Naive thymus-derived CD4-positive, alpha-beta T cell (primary cell): ENCODE data around the gene COL6A2. TPM values are rescaled to one million over a fixed set of nuclear protein-coding genes. Genes with fewer than 3 reads are reported as not detected.

Experiments
- ATAC-seq: fragments of 150-1000 bp; cut with Tn5 transposase; 2 replicates; pipeline ENCODE4 v1.10.0; 2021; ENCODE audit warnings: mild to moderate bottlenecking, moderate library complexity
- CTCF ChIA-PET: fragments of 350-600 bp; sonication (Branson Sonifier 250); formaldehyde crosslinking; loops from one replicate; lab custom pipeline; 2021; ENCODE audit warnings: antibody characterized with exemption; lab: Charles Lee
- POLR2A ChIA-PET: fragments of 350-600 bp; sonication (Branson Sonifier 250); formaldehyde crosslinking; loops from one replicate; lab custom pipeline; 2021; ENCODE audit warnings: antibody characterized with exemption, inconsistent platforms; lab: Charles Lee
- DNase-seq, 9 donors: peaks; one replicate each; pipeline versions ENCODE4 v3.0.0 to v3.0.0-alpha.2; 2020 to 2022; ENCODE audit warnings: mixed read lengths in 1 of 9
- H3K27ac ChIP-seq: one replicate; pipeline ENCODE4 v1.7.0; 2013; ENCODE audit warnings: mild to moderate bottlenecking, low read depth, low read length, moderate library complexity
- H3K27me3 ChIP-seq, 2 donors: one replicate each; pipeline ENCODE4 v1.7.0; 2013; ENCODE audit warnings: low read length in 2 of 2, mild to moderate bottlenecking in 2 of 2, moderate library complexity in 2 of 2; ENCODE audit not compliant: control insufficient read depth in 2 of 2, insufficient read depth in 2 of 2
- H3K36me3 ChIP-seq, 3 experiments: 1 replicate in 2 of 3; 2 replicates in 1 of 3; pipeline ENCODE4 v1.7.0; 2013; ENCODE audit warnings: low read length in 3 of 3, mild to moderate bottlenecking in 3 of 3, moderate library complexity in 1 of 3; ENCODE audit not compliant: insufficient read depth in 3 of 3, control insufficient read depth in 2 of 3
- H3K4me1 ChIP-seq, 2 donors: one replicate each; pipeline ENCODE4 v1.7.0; 2013; ENCODE audit warnings: low read length in 2 of 2, mild to moderate bottlenecking in 2 of 2, moderate library complexity in 1 of 2; ENCODE audit not compliant: control insufficient read depth in 2 of 2, insufficient read depth in 2 of 2
- H3K4me3 ChIP-seq: 2 replicates; pipeline ENCODE4 v1.7.0; 2013; ENCODE audit warnings: mild to moderate bottlenecking, low read length
- H3K9me3 ChIP-seq, 3 experiments: 1 replicate in 2 of 3; 2 replicates in 1 of 3; pipeline ENCODE4 v1.7.0; 2013; ENCODE audit warnings: low read length in 3 of 3; ENCODE audit not compliant: control insufficient read depth in 2 of 3
- H3K27ac Mint-ChIP-seq, 9 donors: one replicate each; pipeline ENCODE4 v1.8.0; 2020 to 2022; ENCODE audit warnings: mixed read lengths in 9 of 9, mild to moderate bottlenecking in 8 of 9, moderate library complexity in 5 of 9, inconsistent platforms in 2 of 9
- H3K27me3 Mint-ChIP-seq, 5 donors: one replicate each; pipeline ENCODE4 v1.8.0; 2021 to 2022; ENCODE audit warnings: mixed read lengths in 5 of 5, mild to moderate bottlenecking in 1 of 5
- H3K36me3 Mint-ChIP-seq, 5 donors: one replicate each; pipeline ENCODE4 v1.8.0; 2020 to 2022; ENCODE audit warnings: mixed read lengths in 5 of 5, mild to moderate bottlenecking in 3 of 5, inconsistent platforms in 1 of 5
- H3K4me1 Mint-ChIP-seq, 7 donors: one replicate each; pipeline ENCODE4 v1.8.0; 2020 to 2022; ENCODE audit warnings: mixed read lengths in 7 of 7, mild to moderate bottlenecking in 3 of 7, inconsistent platforms in 1 of 7
- H3K4me3 Mint-ChIP-seq, 10 donors: one replicate each; pipeline ENCODE4 v1.8.0; 2020 to 2022; ENCODE audit warnings: mild to moderate bottlenecking in 10 of 10, mixed read lengths in 10 of 10, moderate library complexity in 6 of 10, inconsistent platforms in 2 of 10
- H3K9me3 Mint-ChIP-seq, 11 donors: one replicate each; pipeline ENCODE4 v1.8.0; 2020 to 2022; ENCODE audit warnings: mixed read lengths in 11 of 11, mild to moderate bottlenecking in 4 of 11, inconsistent platforms in 1 of 11, moderate library complexity in 1 of 11
- intact Hi-C, 2 donors: fragments of 100-400 bp; cut with micrococcal nuclease; formaldehyde crosslinking; loops; one replicate each; pipeline ENCODE4 v1.15.1; 2023
- polyA plus RNA-seq, 2 donors: library from polyadenylated mRNA; unstranded; fragments of 300-500 nt; fragmentation: Illumina TruSeq; gene quantifications; one replicate each; pipeline ENCODE4 v1.2.3, GENCODE V29; 2021
- total RNA-seq, 6 experiments: library from RNA in 5 of 6; stranded (reverse) in 5 of 6; gene quantifications; 1 replicate in 5 of 6; 2 replicates in 1 of 6; pipeline ENCODE4 v1.2.3 and lab custom pipeline; 2021 to 2026

COL6A2 gene
- total and polyA plus RNA-seq, 7 experiments from 2014 or later = 1.7 to 47.7 (median 33.3) TPM

- H3K4me1 ChIP-seq = no peaks in the 10 kb centered on the region
- H3K27ac ChIP-seq = no peak within 1 kb of the TSS
- H3K36me3 ChIP-seq = no peaks in the 10 kb centered on the region
- DNase-seq (peak in 2 of 9 donors; percentile 4 to 16), ATAC-seq (no peak)
- Mint-ChIP-seq H3K27ac (no peak within 1 kb of the TSS), H3K4me3 (no peak within 1 kb of the TSS), H3K9me3 (no peaks in the 10 kb centered on the region), H3K27me3 (no peaks in the 10 kb centered on the region), H3K36me3 (no peaks in the 10 kb centered on the region), H3K4me1 (peaks cover 0 to 4% (median 0%) of the 10 kb centered on the region in 7 donors)
- no peaks in the 10 kb centered on the region for H3K9me3 ChIP-seq
- intact Hi-C loops = no loop called here
- H3K27me3 ChIP-seq = no peaks in the 10 kb centered on the region
- H3K4me3 ChIP-seq = no peak within 1 kb of the TSS
- ChIA-PET CTCF (no interaction called here), POLR2A (no interaction called here)
These were observed 57.8 kb downstream of the COL6A2 start, which contains the start of gene FTCD for GRCh38 chr21:46155514-46156377. FTCD (minus strand) TSS chr21:46155579; CDS start chr21:46155523, 56 bp downstream.

- ATAC-seq = no peak
- Mint-ChIP-seq H3K27ac (no peak overlapping the region), H3K4me1 (peaks cover 0 to 5% (median 0%) of the 10 kb centered on the region in 7 donors), H3K9me3 (no peaks in the 10 kb centered on the region), H3K27me3 (no peaks in the 10 kb centered on the region), H3K4me3 (no peak overlapping the region), H3K36me3 (no peaks in the 10 kb centered on the region)
- Histone ChIP-seq H3K36me3 (no peaks in the 10 kb centered on the region), H3K9me3 (no peaks in the 10 kb centered on the region), H3K4me1 (no peaks in the 10 kb centered on the region), H3K27ac (no peak overlapping the region), H3K27me3 (no peaks in the 10 kb centered on the region), H3K4me3 (no peak overlapping the region)
- intact Hi-C loops = no loop called here
- ChIA-PET POLR2A (no interaction called here), CTCF (no interaction called here)
- DNase-seq = no peak
These were observed 58.4 kb downstream of the COL6A2 start for GRCh38 chr21:46156378-46156645.

GRCh38 chr21:46156678-46157077 is 58.8 kb downstream of the COL6A2 start:
- CTCF ChIA-PET = no interaction called here
- no peak for DNase-seq

GRCh38 chr21:46157396-46157986 is 59.6 kb downstream of the COL6A2 start:
- no peak for ATAC-seq
- CTCF ChIA-PET = no interaction called here
- H3K36me3 ChIP-seq = no peaks in the 10 kb centered on the region

More at GRCh38 chr21:46156678-46157077, 58.8 kb downstream of the COL6A2 start:
- H3K27ac Mint-ChIP-seq = no peak overlapping the region
- H3K27me3 ChIP-seq = no peaks in the 10 kb centered on the region
- intact Hi-C loops = no loop called here
- H3K4me1 ChIP-seq = no peaks in the 10 kb centered on the region
- H3K9me3 Mint-ChIP-seq = no peaks in the 10 kb centered on the region
- H3K4me1 Mint-ChIP-seq = peaks cover 0 to 5% (median 0%) of the 10 kb centered on the region in 7 donors
- no peak for ATAC-seq
- no peak overlapping the region for H3K4me3 ChIP-seq
- POLR2A ChIA-PET = no interaction called here
- H3K36me3 Mint-ChIP-seq = no peaks in the 10 kb centered on the region
- no peaks in the 10 kb centered on the region for H3K9me3 ChIP-seq
- H3K4me3 Mint-ChIP-seq = no peak overlapping the region
- H3K27ac ChIP-seq = no peak overlapping the region
- H3K27me3 Mint-ChIP-seq = no peaks in the 10 kb centered on the region
- H3K36me3 ChIP-seq = no peaks in the 10 kb centered on the region

GRCh38 chr21:46157987-46158451 is 60.1 kb downstream of the COL6A2 start:
- no peak overlapping the region for H3K27ac Mint-ChIP-seq
- Histone ChIP-seq H3K9me3 (no peaks in the 10 kb centered on the region), H3K4me3 (no peak overlapping the region), H3K27me3 (no peaks in the 10 kb centered on the region), H3K27ac (no peak overlapping the region), H3K4me1 (no peaks in the 10 kb centered on the region), H3K36me3 (no peaks in the 10 kb centered on the region)
- no peak for DNase-seq
- H3K9me3 Mint-ChIP-seq = no peaks in the 10 kb centered on the region
- no peak overlapping the region for H3K4me3 Mint-ChIP-seq
- ChIA-PET CTCF (no interaction called here), POLR2A (no interaction called here)
- peaks cover 0 to 3% (median 0%) of the 10 kb centered on the region in 5 donors for H3K36me3 Mint-ChIP-seq
- peaks cover 0 to 5% (median 0%) of the 10 kb centered on the region in 5 donors for H3K27me3 Mint-ChIP-seq
- peaks cover 0 to 3% (median 0%) of the 10 kb centered on the region in 7 donors for H3K4me1 Mint-ChIP-seq
- ATAC-seq = no peak
- intact Hi-C loops = no loop called here

More at GRCh38 chr21:46157396-46157986, 59.6 kb downstream of the COL6A2 start:
- Histone ChIP-seq H3K27ac (no peak overlapping the region), H3K27me3 (no peaks in the 10 kb centered on the region), H3K4me1 (no peaks in the 10 kb centered on the region), H3K9me3 (no peaks in the 10 kb centered on the region), H3K4me3 (no peak overlapping the region)
- H3K27me3 Mint-ChIP-seq = no peaks in the 10 kb centered on the region
- DNase-seq = peak in 1 of 9 donors; percentile 10
- POLR2A ChIA-PET = no interaction called here
- peaks cover 0 to 5% (median 0%) of the 10 kb centered on the region in 7 donors for H3K4me1 Mint-ChIP-seq
- H3K27ac Mint-ChIP-seq = peak overlapping the region in 2 of 9 donors; percentile 22 to 41
- H3K4me3 Mint-ChIP-seq = no peak overlapping the region
- intact Hi-C loops = no loop called here
- no peaks in the 10 kb centered on the region for H3K36me3 Mint-ChIP-seq
- no peaks in the 10 kb centered on the region for H3K9me3 Mint-ChIP-seq

GRCh38 chr21:46158666-46159300 is 60.9 kb downstream of the COL6A2 start:
- ATAC-seq (no peak), DNase-seq (no peak)
- Histone ChIP-seq H3K9me3 (no peaks in the 10 kb centered on the region), H3K27me3 (no peaks in the 10 kb centered on the region), H3K4me3 (no peak overlapping the region), H3K36me3 (no peaks in the 10 kb centered on the region), H3K4me1 (no peaks in the 10 kb centered on the region), H3K27ac (no peak overlapping the region)
- Mint-ChIP-seq H3K4me1 (peaks cover 0 to 6% (median 0%) of the 10 kb centered on the region in 7 donors), H3K4me3 (peak overlapping the region in 2 of 10 donors; percentile 7 to 13), H3K27ac (peak overlapping the region in 2 of 9 donors; percentile 69 to 71), H3K36me3 (peaks cover 0 to 3% (median 0%) of the 10 kb centered on the region in 5 donors), H3K9me3 (no peaks in the 10 kb centered on the region), H3K27me3 (peaks cover 0 to 11% (median 0%) of the 10 kb centered on the region in 5 donors)
- intact Hi-C loops = no loop called here
- ChIA-PET CTCF (no interaction called here), POLR2A (no interaction called here)
